K562 (cell line): ENCODE measurements around the gene MAGI1.

Experiments
- EP300 ChIP-seq: IDR thresholded peaks from 2 replicates; pipeline ENCODE4 v1.6.1; 2012; ENCODE audit warnings: low read length, improper control_type of control experiment
- PCBP2 ChIP-seq: fragments of 200-400 bp; formaldehyde crosslinking; IDR thresholded peaks from 2 replicates; pipeline ENCODE4 v1.6.1; 2018; ENCODE audit warnings: low read length, low read depth, mild to moderate bottlenecking, moderate library complexity; ENCODE audit not compliant: poor library complexity, severe bottlenecking
- POLR2H ChIP-seq: IDR thresholded peaks from 2 replicates; pipeline ENCODE4 v1.6.1; 2016; ENCODE audit warnings: missing genetic modification characterization, low read depth, mild to moderate bottlenecking, control low read depth, missing compliant biosample characterization, moderate library complexity
- TCFL5 ChIP-seq: fragments of 250-450 bp; sonication (Bioruptor Pico); conservative IDR thresholded peaks from 2 replicates; pipeline ENCODE4 v1.6.1; 2021; ENCODE audit warnings: mild to moderate bottlenecking, moderate library complexity, matching md5 sums
- ZBTB7A ChIP-seq: IDR thresholded peaks from 2 replicates; pipeline ENCODE4 v1.6.1; 2011; ENCODE audit warnings: low read depth, mild to moderate bottlenecking, low read length, moderate library complexity, borderline replicate concordance; ENCODE audit not compliant: control insufficient read depth
- ZFP36 ChIP-seq: fragments of 150-350 bp; IDR thresholded peaks from 2 replicates; pipeline ENCODE4 v1.6.1; 2018; ENCODE audit warnings: low read length, low read depth; ENCODE audit not compliant: partially characterized antibody
- TF ChIP-seq, protein P1 (sequence below), 2 experiments: IDR thresholded peaks; 2 replicates each; pipeline ENCODE4 v1.6.1; 2012; ENCODE audit warnings: improper control_type of control experiment in 2 of 2, low read depth in 2 of 2, low read length in 2 of 2, borderline replicate concordance in 1 of 2
- TF ChIP-seq, protein P2 (sequence below): fragments of 250-450 bp; sonication (Bioruptor Pico); IDR thresholded peaks from 2 replicates; pipeline ENCODE4 v1.5.1; 2021; ENCODE audit warnings: mild to moderate bottlenecking

DNA sequence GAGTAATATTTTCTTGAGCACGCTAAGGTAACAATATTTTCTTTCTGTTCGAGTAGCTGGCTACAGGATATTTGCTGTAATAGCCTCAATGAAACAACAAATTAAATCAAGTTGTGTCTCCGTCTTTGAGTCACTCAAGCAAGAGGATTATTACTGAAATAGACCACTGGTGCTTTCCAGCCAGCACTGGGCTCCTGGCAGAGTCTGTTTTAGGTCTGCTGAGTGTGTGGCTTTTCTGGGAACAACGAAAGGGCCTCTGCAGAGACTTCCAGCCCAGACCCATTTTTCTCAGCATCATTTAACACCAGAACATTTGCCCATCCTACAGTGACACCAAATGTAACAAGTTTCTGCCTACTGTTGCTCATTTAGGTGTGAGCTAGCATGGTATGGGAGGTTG, 652.9 kb downstream of the MAGI1 start:
- TF ChIP-seq, protein P1, sequence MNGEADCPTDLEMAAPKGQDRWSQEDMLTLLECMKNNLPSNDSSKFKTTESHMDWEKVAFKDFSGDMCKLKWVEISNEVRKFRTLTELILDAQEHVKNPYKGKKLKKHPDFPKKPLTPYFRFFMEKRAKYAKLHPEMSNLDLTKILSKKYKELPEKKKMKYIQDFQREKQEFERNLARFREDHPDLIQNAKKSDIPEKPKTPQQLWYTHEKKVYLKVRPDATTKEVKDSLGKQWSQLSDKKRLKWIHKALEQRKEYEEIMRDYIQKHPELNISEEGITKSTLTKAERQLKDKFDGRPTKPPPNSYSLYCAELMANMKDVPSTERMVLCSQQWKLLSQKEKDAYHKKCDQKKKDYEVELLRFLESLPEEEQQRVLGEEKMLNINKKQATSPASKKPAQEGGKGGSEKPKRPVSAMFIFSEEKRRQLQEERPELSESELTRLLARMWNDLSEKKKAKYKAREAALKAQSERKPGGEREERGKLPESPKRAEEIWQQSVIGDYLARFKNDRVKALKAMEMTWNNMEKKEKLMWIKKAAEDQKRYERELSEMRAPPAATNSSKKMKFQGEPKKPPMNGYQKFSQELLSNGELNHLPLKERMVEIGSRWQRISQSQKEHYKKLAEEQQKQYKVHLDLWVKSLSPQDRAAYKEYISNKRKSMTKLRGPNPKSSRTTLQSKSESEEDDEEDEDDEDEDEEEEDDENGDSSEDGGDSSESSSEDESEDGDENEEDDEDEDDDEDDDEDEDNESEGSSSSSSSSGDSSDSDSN (IDR thresholded peaks at IDR 0.05; ENCODE audit: borderline replicate concordance in 1 of 2, low read depth in 2 of 2, low read length in 2 of 2), result no peak
- TF ChIP-seq ZBTB7A, result no peak
- TF ChIP-seq EP300, result no peak
- TF ChIP-seq, protein P2, sequence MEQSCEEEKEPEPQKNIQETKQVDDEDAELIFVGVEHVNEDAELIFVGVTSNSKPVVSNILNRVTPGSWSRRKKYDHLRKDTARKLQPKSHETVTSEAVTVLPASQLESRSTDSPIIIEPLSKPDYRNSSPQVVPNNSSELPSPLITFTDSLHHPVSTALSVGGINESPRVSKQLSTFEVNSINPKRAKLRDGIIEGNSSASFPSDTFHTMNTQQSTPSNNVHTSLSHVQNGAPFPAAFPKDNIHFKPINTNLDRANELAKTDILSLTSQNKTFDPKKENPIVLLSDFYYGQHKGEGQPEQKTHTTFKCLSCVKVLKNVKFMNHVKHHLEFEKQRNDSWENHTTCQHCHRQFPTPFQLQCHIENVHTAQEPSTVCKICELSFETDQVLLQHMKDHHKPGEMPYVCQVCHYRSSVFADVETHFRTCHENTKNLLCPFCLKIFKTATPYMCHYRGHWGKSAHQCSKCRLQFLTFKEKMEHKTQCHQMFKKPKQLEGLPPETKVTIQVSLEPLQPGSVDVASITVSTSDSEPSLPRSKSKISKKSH (CRISPR knock-in tag), result no peak
- TF ChIP-seq ZFP36, result no peak
- TF ChIP-seq POLR2H (tag), result no peak
- no peak for TF ChIP-seq PCBP2
- no peak for TF ChIP-seq TCFL5 (CRISPR knock-in tag)
